K562 (cell line): ENCODE measurements around the gene LUZP1.

Experiments used
- BDP1 ChIP-seq: IDR thresholded peaks from 3 replicates; pipeline ENCODE4 v1.6.1; 2011; ENCODE audit not compliant: insufficient read length, insufficient read depth
- CBX5 ChIP-seq: IDR thresholded peaks from 2 replicates; pipeline ENCODE4 v1.6.1; 2014; ENCODE audit warnings: low read depth, borderline replicate concordance
- ETV6 ChIP-seq, 3 experiments: fragments of 150-350 bp in 1 of 3; sonication (generic) in 1 of 3; formaldehyde crosslinking in 1 of 3; IDR thresholded peaks; 2 replicates each; pipeline versions ENCODE4 v1.6.1 to v1.8.0; 2014 to 2022; ENCODE audit warnings: borderline replicate concordance in 2 of 3, low read depth in 2 of 3, antibody characterized with exemption in 1 of 3, low read length in 1 of 3, mild to moderate bottlenecking in 1 of 3, missing genetic modification reagents in 1 of 3
- LARP7 ChIP-seq: fragments of 450-650 bp; IDR thresholded peaks from 2 replicates; pipeline ENCODE4 v1.6.1; 2016
- POLR2A ChIP-seq: fragments of 450-650 bp; conservative IDR thresholded peaks from 2 replicates; pipeline ENCODE4 v1.6.1; 2016
- POLR2AphosphoS5 ChIP-seq: IDR thresholded peaks from 2 replicates; pipeline ENCODE4 v1.6.1; 2011; ENCODE audit warnings: mild to moderate bottlenecking, low read depth, low read length, moderate library complexity; ENCODE audit not compliant: control insufficient read depth, insufficient read depth
- SLC30A9 ChIP-seq: fragments of 250-450 bp; sonication (Bioruptor Pico); IDR thresholded peaks from 2 replicates; pipeline ENCODE4 v1.8.0; 2022; ENCODE audit warnings: mild to moderate bottlenecking, moderate library complexity
- SMARCA4 ChIP-seq: fragments of 450-650 bp; IDR thresholded peaks from 2 replicates; pipeline ENCODE4 v1.6.1; 2016
- TAF1 ChIP-seq: IDR thresholded peaks from 2 replicates; pipeline ENCODE4 v1.6.1; 2011; ENCODE audit warnings: mild to moderate bottlenecking, low read length, moderate library complexity; ENCODE audit not compliant: insufficient read depth, control insufficient read depth, severe bottlenecking; ENCODE audit errors: extremely low read depth
- ZEB2 ChIP-seq: fragments of 450-650 bp; IDR thresholded peaks from 2 replicates; pipeline ENCODE4 v1.6.1; 2016
- TF ChIP-seq, protein P1 (sequence below), 3 experiments: IDR thresholded peaks in 2 of 3; conservative IDR thresholded peaks in 1 of 3; 2 replicates each; pipeline ENCODE4 v1.5.1; 2011 to 2012; ENCODE audit warnings: low read length in 3 of 3, mild to moderate bottlenecking in 3 of 3, control low read depth in 2 of 3, improper control_type of control experiment in 1 of 3, inconsistent platforms in 1 of 3, low read depth in 1 of 3, mixed read lengths in 1 of 3, moderate library complexity in 1 of 3; ENCODE audit not compliant: insufficient read depth in 2 of 3
- TF ChIP-seq, protein P2 (sequence below): IDR thresholded peaks from 2 replicates; pipeline ENCODE4 v1.6.1; 2016; ENCODE audit warnings: missing genetic modification characterization, missing compliant biosample characterization
- TF ChIP-seq, protein P3 (sequence below): fragments of 450-650 bp; IDR thresholded peaks from 2 replicates; pipeline ENCODE4 v1.6.1; 2016; ENCODE audit warnings: missing biosample characterization, missing genetic modification characterization
- TF ChIP-seq, protein P4 (sequence below): fragments of 450-650 bp; formaldehyde crosslinking; IDR thresholded peaks from 2 replicates; pipeline ENCODE4 v1.4.0; 2022; ENCODE audit warnings: missing genetic modification characterization

DNA sequence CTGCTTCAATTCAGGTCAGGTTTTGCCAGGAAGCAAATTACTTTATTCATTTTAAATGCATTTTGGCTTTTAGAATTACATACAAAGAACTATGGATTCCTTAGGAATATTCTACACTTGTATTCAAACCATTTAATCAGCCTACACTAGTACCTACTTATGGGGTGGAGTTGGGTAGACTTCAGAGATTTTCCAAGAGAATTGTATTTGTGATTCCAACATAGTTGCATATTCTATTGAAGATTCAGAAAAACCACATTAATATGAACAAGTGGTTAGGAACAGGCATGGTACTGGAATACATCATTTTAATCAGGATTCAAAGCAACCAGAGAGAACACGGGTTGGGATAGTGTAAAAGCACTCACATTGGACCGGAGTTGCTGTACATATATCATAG, 33.4 kb downstream of the LUZP1 start:
- no peak for TF ChIP-seq POLR2AphosphoS5
- TF ChIP-seq ETV6 (IDR thresholded peaks at IDR 0.05; ENCODE audit: borderline replicate concordance in 1 of 2, low read depth in 2 of 2, low read length in 1 of 2), result no peak
- TF ChIP-seq ETV6 (CRISPR knock-in tag; IDR thresholded peaks at IDR 0.05; ENCODE audit: borderline replicate concordance), result no peak
- no peak for TF ChIP-seq LARP7
- TF ChIP-seq, protein P1, sequence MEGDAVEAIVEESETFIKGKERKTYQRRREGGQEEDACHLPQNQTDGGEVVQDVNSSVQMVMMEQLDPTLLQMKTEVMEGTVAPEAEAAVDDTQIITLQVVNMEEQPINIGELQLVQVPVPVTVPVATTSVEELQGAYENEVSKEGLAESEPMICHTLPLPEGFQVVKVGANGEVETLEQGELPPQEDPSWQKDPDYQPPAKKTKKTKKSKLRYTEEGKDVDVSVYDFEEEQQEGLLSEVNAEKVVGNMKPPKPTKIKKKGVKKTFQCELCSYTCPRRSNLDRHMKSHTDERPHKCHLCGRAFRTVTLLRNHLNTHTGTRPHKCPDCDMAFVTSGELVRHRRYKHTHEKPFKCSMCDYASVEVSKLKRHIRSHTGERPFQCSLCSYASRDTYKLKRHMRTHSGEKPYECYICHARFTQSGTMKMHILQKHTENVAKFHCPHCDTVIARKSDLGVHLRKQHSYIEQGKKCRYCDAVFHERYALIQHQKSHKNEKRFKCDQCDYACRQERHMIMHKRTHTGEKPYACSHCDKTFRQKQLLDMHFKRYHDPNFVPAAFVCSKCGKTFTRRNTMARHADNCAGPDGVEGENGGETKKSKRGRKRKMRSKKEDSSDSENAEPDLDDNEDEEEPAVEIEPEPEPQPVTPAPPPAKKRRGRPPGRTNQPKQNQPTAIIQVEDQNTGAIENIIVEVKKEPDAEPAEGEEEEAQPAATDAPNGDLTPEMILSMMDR (IDR thresholded peaks at IDR 0.05 in 2 of 3, conservative IDR thresholded peaks at IDR 0.05 in 1 of 3; ENCODE audit: insufficient read depth in 2 of 3, low read depth in 1 of 3, low read length in 3 of 3), result no peak
- no peak for TF ChIP-seq BDP1
- no peak for TF ChIP-seq POLR2A
- TF ChIP-seq CBX5, result no peak
- TF ChIP-seq, protein P2, sequence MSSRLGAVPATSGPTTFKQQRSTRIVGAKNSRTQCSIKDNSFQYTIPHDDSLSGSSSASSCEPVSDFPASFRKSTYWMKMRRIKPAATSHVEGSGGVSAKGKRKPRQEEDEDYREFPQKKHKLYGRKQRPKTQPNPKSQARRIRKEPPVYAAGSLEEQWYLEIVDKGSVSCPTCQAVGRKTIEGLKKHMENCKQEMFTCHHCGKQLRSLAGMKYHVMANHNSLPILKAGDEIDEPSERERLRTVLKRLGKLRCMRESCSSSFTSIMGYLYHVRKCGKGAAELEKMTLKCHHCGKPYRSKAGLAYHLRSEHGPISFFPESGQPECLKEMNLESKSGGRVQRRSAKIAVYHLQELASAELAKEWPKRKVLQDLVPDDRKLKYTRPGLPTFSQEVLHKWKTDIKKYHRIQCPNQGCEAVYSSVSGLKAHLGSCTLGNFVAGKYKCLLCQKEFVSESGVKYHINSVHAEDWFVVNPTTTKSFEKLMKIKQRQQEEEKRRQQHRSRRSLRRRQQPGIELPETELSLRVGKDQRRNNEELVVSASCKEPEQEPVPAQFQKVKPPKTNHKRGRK (tag), result no peak
- no peak for TF ChIP-seq TAF1
- no peak for TF ChIP-seq SMARCA4
- TF ChIP-seq, protein P3, sequence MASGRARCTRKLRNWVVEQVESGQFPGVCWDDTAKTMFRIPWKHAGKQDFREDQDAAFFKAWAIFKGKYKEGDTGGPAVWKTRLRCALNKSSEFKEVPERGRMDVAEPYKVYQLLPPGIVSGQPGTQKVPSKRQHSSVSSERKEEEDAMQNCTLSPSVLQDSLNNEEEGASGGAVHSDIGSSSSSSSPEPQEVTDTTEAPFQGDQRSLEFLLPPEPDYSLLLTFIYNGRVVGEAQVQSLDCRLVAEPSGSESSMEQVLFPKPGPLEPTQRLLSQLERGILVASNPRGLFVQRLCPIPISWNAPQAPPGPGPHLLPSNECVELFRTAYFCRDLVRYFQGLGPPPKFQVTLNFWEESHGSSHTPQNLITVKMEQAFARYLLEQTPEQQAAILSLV, result no peak
- TF ChIP-seq, protein P4, sequence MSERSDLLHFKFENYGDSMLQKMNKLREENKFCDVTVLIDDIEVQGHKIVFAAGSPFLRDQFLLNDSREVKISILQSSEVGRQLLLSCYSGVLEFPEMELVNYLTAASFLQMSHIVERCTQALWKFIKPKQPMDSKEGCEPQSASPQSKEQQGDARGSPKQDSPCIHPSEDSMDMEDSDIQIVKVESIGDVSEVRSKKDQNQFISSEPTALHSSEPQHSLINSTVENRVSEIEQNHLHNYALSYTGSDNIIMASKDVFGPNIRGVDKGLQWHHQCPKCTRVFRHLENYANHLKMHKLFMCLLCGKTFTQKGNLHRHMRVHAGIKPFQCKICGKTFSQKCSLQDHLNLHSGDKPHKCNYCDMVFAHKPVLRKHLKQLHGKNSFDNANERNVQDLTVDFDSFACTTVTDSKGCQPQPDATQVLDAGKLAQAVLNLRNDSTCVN (CRISPR knock-in tag), result no peak
- TF ChIP-seq ZEB2, result no peak
- no peak for TF ChIP-seq SLC30A9 (CRISPR knock-in tag)
